GM23338 (cell line): ENCODE measurements around the gene RUNX3. TPM values are rescaled to one million over a fixed set of nuclear protein-coding genes. Genes with fewer than 3 reads are reported as not detected.

Source experiments
- ATAC-seq: fragments of 200-7000 bp; cut with Tn5 transposase; 3 replicates; pipeline ENCODE4 v1.9.1; 2020
- DNase-seq: peaks from one replicate; pipeline ENCODE4 v3.0.0-alpha.2; 2015; ENCODE audit warnings: low spot score
- H2AFZ ChIP-seq: fragments of 200-600 bp; sonication (generic); 2 replicates; pipeline ENCODE4 v1.8.0; 2016; ENCODE audit warnings: antibody characterized with exemption, mild to moderate bottlenecking, moderate library complexity
- H3F3A ChIP-seq: fragments of 200-600 bp; sonication (generic); replicated peaks from 2 replicates; pipeline ENCODE4 v1.8.0; 2017; ENCODE audit warnings: antibody characterized with exemption, mixed run types, low read depth
- H3K27ac ChIP-seq: fragments of 200-600 bp; sonication (generic); 2 replicates; pipeline ENCODE4 v1.6.1; 2016; ENCODE audit warnings: low read depth
- H3K27me3 ChIP-seq: fragments of 200-600 bp; sonication (generic); 2 replicates; pipeline ENCODE4 v1.8.0; 2016; ENCODE audit warnings: mild to moderate bottlenecking, mixed run types, moderate library complexity; ENCODE audit not compliant: insufficient read depth
- H3K36me3 ChIP-seq: fragments of 200-600 bp; sonication (generic); 2 replicates; pipeline ENCODE4 v1.8.0; 2016; ENCODE audit warnings: mild to moderate bottlenecking; ENCODE audit not compliant: insufficient read depth
- H3K4me1 ChIP-seq: fragments of 200-600 bp; sonication (generic); 2 replicates; pipeline ENCODE4 v1.8.0; 2016; ENCODE audit warnings: mild to moderate bottlenecking, moderate library complexity; ENCODE audit not compliant: insufficient read depth
- H3K4me2 ChIP-seq: fragments of 200-600 bp; sonication (generic); 2 replicates; pipeline ENCODE4 v1.7.1; 2017; ENCODE audit warnings: mixed run types
- H3K4me3 ChIP-seq: fragments of 200-600 bp; sonication (generic); 2 replicates; pipeline ENCODE4 v1.6.1; 2016; ENCODE audit warnings: mixed run types
- H3K79me2 ChIP-seq: fragments of 200-600 bp; sonication (generic); replicated peaks from 2 replicates; pipeline ENCODE4 v1.8.0; 2017; ENCODE audit warnings: mild to moderate bottlenecking; ENCODE audit not compliant: insufficient read depth
- H3K9me2 ChIP-seq: fragments of 200-600 bp; sonication (generic); 2 replicates; pipeline ENCODE4 v1.8.0; 2017; ENCODE audit not compliant: insufficient read depth
- H4K20me1 ChIP-seq: fragments of 200-600 bp; sonication (generic); replicated peaks from 2 replicates; pipeline ENCODE4 v1.8.0; 2017; ENCODE audit warnings: mild to moderate bottlenecking; ENCODE audit not compliant: insufficient read depth
- H3K27ac Mint-ChIP-seq: 2 replicates; pipeline ENCODE4 v1.8.0; 2020; ENCODE audit warnings: inconsistent platforms, mild to moderate bottlenecking, moderate library complexity, mixed read lengths
- H3K27me3 Mint-ChIP-seq: 3 replicates; pipeline ENCODE4 v1.8.0; 2022; ENCODE audit warnings: low read depth, mild to moderate bottlenecking, moderate library complexity, mixed read lengths, inconsistent platforms; ENCODE audit not compliant: insufficient read depth, poor library complexity
- H3K36me3 Mint-ChIP-seq: 3 replicates; pipeline ENCODE4 v1.8.0; 2021; ENCODE audit warnings: low read depth, mild to moderate bottlenecking, inconsistent platforms, moderate library complexity, mixed read lengths
- H3K4me1 Mint-ChIP-seq: 3 replicates; pipeline ENCODE4 v1.8.0; 2020; ENCODE audit warnings: mild to moderate bottlenecking, inconsistent platforms, mixed read lengths
- H3K4me3 Mint-ChIP-seq: 3 replicates; pipeline ENCODE4 v1.8.0; 2021; ENCODE audit warnings: moderate library complexity, mild to moderate bottlenecking, inconsistent platforms, mixed read lengths
- H3K9me3 Mint-ChIP-seq: 3 replicates; pipeline ENCODE4 v1.8.0; 2020; ENCODE audit warnings: moderate library complexity, mild to moderate bottlenecking, inconsistent platforms, mixed read lengths
- CTCF ChIP-seq, 2 experiments: fragments of 200-600 bp in 1 of 2; sonication (generic) in 1 of 2; conservative IDR thresholded peaks; 2 replicates each; pipeline versions ENCODE4 v1.5.1 to v1.6.1; 2016 to 2017; ENCODE audit warnings: antibody characterized with exemption in 2 of 2, low read depth in 2 of 2, mild to moderate bottlenecking in 2 of 2, moderate library complexity in 1 of 2
- EZH2 ChIP-seq: fragments of 200-600 bp; sonication (generic); IDR thresholded peaks from one replicate; pipeline ENCODE4 v1.8.0; 2017; ENCODE audit warnings: antibody characterized with exemption, mild to moderate bottlenecking, low read depth; ENCODE audit not compliant: unreplicated experiment
- EZH2phosphoT487 ChIP-seq: fragments of 200-600 bp; sonication (generic); IDR thresholded peaks from one replicate; pipeline ENCODE4 v1.8.1; 2018; ENCODE audit warnings: antibody characterized with exemption; ENCODE audit not compliant: unreplicated experiment
- POLR2AphosphoS5 ChIP-seq: IDR thresholded peaks from 2 replicates; pipeline ENCODE4 v1.6.1; 2016; ENCODE audit warnings: antibody characterized with exemption, low read depth
- STAT1 ChIP-seq: IDR thresholded peaks from one replicate; pipeline ENCODE4 v1.6.1; 2016; ENCODE audit warnings: antibody characterized with exemption; ENCODE audit not compliant: unreplicated experiment
- ZNF114 ChIP-seq: fragments of 250-450 bp; sonication (Bioruptor Pico); IDR thresholded peaks from 2 replicates; pipeline ENCODE4 v1.5.0; 2020; ENCODE audit warnings: mild to moderate bottlenecking, moderate library complexity
- ZNF331 ChIP-seq: fragments of 250-450 bp; sonication (Bioruptor Pico); IDR thresholded peaks from 2 replicates; pipeline ENCODE4 v1.5.0; 2020; ENCODE audit warnings: low read depth, mild to moderate bottlenecking, moderate library complexity
- polyA plus RNA-seq: library from polyadenylated mRNA; unstranded; fragments of >200 nt; fragmentation: Nextera tagmentation; extraction: Ambion mirVana; gene quantifications from 2 replicates; pipeline ENCODE4 v1.2.1, GENCODE V29; 2016
- total RNA-seq: library from RNA; depleted of rRNA; stranded (reverse); fragments of >200 nt; shearing (Covaris generic); gene quantifications from 2 replicates; pipeline ENCODE4 v1.2.3, GENCODE V29; 2014
- TF ChIP-seq, protein P1 (sequence below): IDR thresholded peaks from one replicate; pipeline ENCODE4 v1.6.1; 2018; ENCODE audit warnings: antibody characterized with exemption; ENCODE audit not compliant: unreplicated experiment

Gene RUNX3
- total and polyA plus RNA-seq, 2 experiments from 2014 or later, result 0.23 to 0.73 TPM

DNA sequence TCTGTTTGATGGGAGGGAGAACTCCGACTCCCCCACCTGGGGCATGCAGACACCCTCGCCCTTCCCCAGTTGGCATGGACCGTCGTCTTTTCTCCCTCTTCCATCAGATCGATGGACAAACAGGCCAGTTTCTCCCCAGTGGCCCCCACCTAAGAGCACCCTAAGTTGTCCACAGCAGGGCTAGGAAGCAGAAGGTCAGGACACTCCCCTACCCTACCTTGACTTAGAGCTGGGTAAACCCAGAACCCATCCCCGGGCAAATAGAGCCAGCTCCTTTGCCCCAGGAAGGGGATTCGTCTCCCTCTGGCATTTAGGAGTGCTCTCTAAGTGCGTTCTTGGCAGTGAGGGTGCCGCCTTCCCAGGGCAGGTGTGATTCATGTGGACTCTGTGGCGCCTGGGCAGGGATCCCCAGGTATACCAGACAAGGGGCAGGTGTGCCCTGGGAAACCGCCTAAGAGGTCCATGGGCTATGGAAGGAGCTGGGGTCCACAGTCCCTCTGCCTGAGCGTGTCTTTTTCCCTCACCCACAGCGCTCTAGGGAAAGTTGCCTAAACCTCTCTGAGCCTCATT lies 2.7 kb upstream of the RUNX3 start:
- Histone ChIP-seq H3K27ac (no peak overlapping the region), H3K4me1 (peaks cover 49% of the 10 kb centered on the region), H3K79me2 (no peaks in the 10 kb centered on the region), H2AFZ (peak overlapping the region; percentile 66; the same call in 1 of the 2 replicates), H3K4me2 (peak overlapping the region; percentile 84), H3K4me3 (peak overlapping the region; percentile 47), H4K20me1 (no peaks in the 10 kb centered on the region), H3K9me2 (no peaks in the 10 kb centered on the region), H3F3A (peaks cover 13% of the 10 kb centered on the region; the same call in 1 of the 2 replicates), H3K27me3 (peaks cover 84% of the 10 kb centered on the region), H3K36me3 (no peaks in the 10 kb centered on the region)
- DNase-seq (no peak), ATAC-seq (no peak)
- Mint-ChIP-seq H3K27ac (no peak overlapping the region), H3K27me3 (peaks cover 77% of the 10 kb centered on the region), H3K4me1 (peaks cover 47% of the 10 kb centered on the region), H3K4me3 (peak overlapping the region; percentile 65), H3K36me3 (no peaks in the 10 kb centered on the region), H3K9me3 (peaks cover 7% of the 10 kb centered on the region; the same call in 1 of the 3 replicates)
- TF ChIP-seq ZNF331 (CRISPR knock-in tag), result no peak
- no peak for TF ChIP-seq POLR2AphosphoS5
- no peak for TF ChIP-seq EZH2phosphoT487
- no peak for TF ChIP-seq ZNF114
- TF ChIP-seq, protein P1, sequence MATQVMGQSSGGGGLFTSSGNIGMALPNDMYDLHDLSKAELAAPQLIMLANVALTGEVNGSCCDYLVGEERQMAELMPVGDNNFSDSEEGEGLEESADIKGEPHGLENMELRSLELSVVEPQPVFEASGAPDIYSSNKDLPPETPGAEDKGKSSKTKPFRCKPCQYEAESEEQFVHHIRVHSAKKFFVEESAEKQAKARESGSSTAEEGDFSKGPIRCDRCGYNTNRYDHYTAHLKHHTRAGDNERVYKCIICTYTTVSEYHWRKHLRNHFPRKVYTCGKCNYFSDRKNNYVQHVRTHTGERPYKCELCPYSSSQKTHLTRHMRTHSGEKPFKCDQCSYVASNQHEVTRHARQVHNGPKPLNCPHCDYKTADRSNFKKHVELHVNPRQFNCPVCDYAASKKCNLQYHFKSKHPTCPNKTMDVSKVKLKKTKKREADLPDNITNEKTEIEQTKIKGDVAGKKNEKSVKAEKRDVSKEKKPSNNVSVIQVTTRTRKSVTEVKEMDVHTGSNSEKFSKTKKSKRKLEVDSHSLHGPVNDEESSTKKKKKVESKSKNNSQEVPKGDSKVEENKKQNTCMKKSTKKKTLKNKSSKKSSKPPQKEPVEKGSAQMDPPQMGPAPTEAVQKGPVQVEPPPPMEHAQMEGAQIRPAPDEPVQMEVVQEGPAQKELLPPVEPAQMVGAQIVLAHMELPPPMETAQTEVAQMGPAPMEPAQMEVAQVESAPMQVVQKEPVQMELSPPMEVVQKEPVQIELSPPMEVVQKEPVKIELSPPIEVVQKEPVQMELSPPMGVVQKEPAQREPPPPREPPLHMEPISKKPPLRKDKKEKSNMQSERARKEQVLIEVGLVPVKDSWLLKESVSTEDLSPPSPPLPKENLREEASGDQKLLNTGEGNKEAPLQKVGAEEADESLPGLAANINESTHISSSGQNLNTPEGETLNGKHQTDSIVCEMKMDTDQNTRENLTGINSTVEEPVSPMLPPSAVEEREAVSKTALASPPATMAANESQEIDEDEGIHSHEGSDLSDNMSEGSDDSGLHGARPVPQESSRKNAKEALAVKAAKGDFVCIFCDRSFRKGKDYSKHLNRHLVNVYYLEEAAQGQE, result no peak
- TF ChIP-seq STAT1, result no peak
- peak; percentile 46 for TF ChIP-seq EZH2

- peaks cover 7% of the 10 kb centered on the region; the same call in 1 of the 3 replicates for H3K9me3 Mint-ChIP-seq
- Histone ChIP-seq H4K20me1 (no peaks in the 10 kb centered on the region), H3K9me2 (no peaks in the 10 kb centered on the region), H3K4me3 (peak overlapping the region; percentile 61), H2AFZ (peak overlapping the region; percentile 99), H3K36me3 (no peaks in the 10 kb centered on the region), H3K4me2 (peak overlapping the region; percentile 84), H3K27ac (no peak overlapping the region), H3K27me3 (peaks cover 89% of the 10 kb centered on the region), H3K79me2 (no peaks in the 10 kb centered on the region), H3K4me1 (peaks cover 54% of the 10 kb centered on the region), H3F3A (peaks cover 16% of the 10 kb centered on the region; the same call in 1 of the 2 replicates)
- H3K27me3 Mint-ChIP-seq, result peaks cover 80% of the 10 kb centered on the region
- no peaks in the 10 kb centered on the region for H3K36me3 Mint-ChIP-seq
- no peak for TF ChIP-seq EZH2
- peak; percentile 14 to 71; a peak in 2 of 4 replicates for TF ChIP-seq CTCF (conservative IDR thresholded peaks at IDR 0.05; ENCODE audit: low read depth in 2 of 2)
- H3K4me1 Mint-ChIP-seq, result peaks cover 51% of the 10 kb centered on the region
- no peak overlapping the region for H3K27ac Mint-ChIP-seq
- peak overlapping the region; percentile 65 for H3K4me3 Mint-ChIP-seq
- ATAC-seq (peak; percentile 53), DNase-seq (peak; percentile 74)
Measured at GRCh38 chr1:24932284-24932683, 2.2 kb upstream of the RUNX3 start.
